Liver (tissue), 9 donors: ENCODE results near the gene KRTAP1-1. TPM values are rescaled to one million over a fixed set of nuclear protein-coding genes. Genes with fewer than 3 reads are reported as not detected.

Experiments used
- DNase-seq: peaks from one replicate; pipeline ENCODE4 v3.0.0-alpha.2; 2017; ENCODE audit warnings: low spot score
- H3K27ac ChIP-seq, 2 donors: one replicate each; pipeline ENCODE4 v1.7.0; 2013; ENCODE audit warnings: inconsistent platforms in 2 of 2, low read length in 2 of 2, control low read depth in 1 of 2, low read depth in 1 of 2, mild to moderate bottlenecking in 1 of 2
- H3K27me3 ChIP-seq, 4 donors: one replicate each; pipeline versions ENCODE4 v1.6.1 to v1.7.0; 2013; ENCODE audit warnings: low read length in 3 of 4, inconsistent platforms in 1 of 4, mild to moderate bottlenecking in 1 of 4, moderate library complexity in 1 of 4; ENCODE audit not compliant: control insufficient read depth in 4 of 4, insufficient read depth in 4 of 4
- H3K36me3 ChIP-seq, 4 donors: one replicate each; pipeline versions ENCODE4 v1.6.1 to v1.7.0; 2013; ENCODE audit warnings: low read length in 3 of 4, mild to moderate bottlenecking in 3 of 4, low read depth in 1 of 4, moderate library complexity in 1 of 4; ENCODE audit not compliant: control insufficient read depth in 4 of 4, insufficient read depth in 3 of 4
- H3K4me1 ChIP-seq, 4 donors: one replicate each; pipeline versions ENCODE4 v1.6.1 to v1.7.0; 2013; ENCODE audit warnings: low read length in 3 of 4, mild to moderate bottlenecking in 3 of 4, moderate library complexity in 1 of 4; ENCODE audit not compliant: control insufficient read depth in 4 of 4, insufficient read depth in 4 of 4
- H3K4me3 ChIP-seq, 3 donors: one replicate each; pipeline versions ENCODE4 v1.6.1 to v1.7.0; 2013; ENCODE audit warnings: low read length in 3 of 3, control low read depth in 1 of 3, low read depth in 1 of 3, mild to moderate bottlenecking in 1 of 3
- H3K9ac ChIP-seq, 2 donors: one replicate each; pipeline ENCODE4 v1.7.0; 2013; ENCODE audit warnings: low read length in 2 of 2, mild to moderate bottlenecking in 2 of 2, moderate library complexity in 2 of 2, control low read depth in 1 of 2, low read depth in 1 of 2
- H3K9me3 ChIP-seq, 4 donors: one replicate each; pipeline versions ENCODE4 v1.6.1 to v1.7.0; 2013; ENCODE audit warnings: low read length in 3 of 4; ENCODE audit not compliant: control insufficient read depth in 4 of 4
- ATF3 ChIP-seq: IDR thresholded peaks from 2 replicates; pipeline ENCODE4 v1.6.1; 2016; ENCODE audit warnings: antibody characterized with exemption
- EGR1 ChIP-seq, 2 donors: IDR thresholded peaks; 2 replicates each; pipeline ENCODE4 v1.6.1; 2016 to 2018; ENCODE audit warnings: antibody characterized with exemption in 2 of 2, low read depth in 2 of 2
- FOXA1 ChIP-seq: IDR thresholded peaks from 2 replicates; pipeline ENCODE4 v1.6.1; 2016; ENCODE audit warnings: antibody characterized with exemption
- FOXA2 ChIP-seq: IDR thresholded peaks from 2 replicates; pipeline ENCODE4 v1.6.1; 2016; ENCODE audit warnings: antibody characterized with exemption
- HNF4A ChIP-seq, 2 donors: conservative IDR thresholded peaks; 2 replicates each; pipeline ENCODE4 v1.6.1; 2016; ENCODE audit warnings: antibody characterized with exemption in 2 of 2, mild to moderate bottlenecking in 2 of 2
- HNF4G ChIP-seq: IDR thresholded peaks from 2 replicates; pipeline ENCODE4 v1.6.1; 2016; ENCODE audit warnings: antibody characterized with exemption
- JUND ChIP-seq, 2 donors: IDR thresholded peaks; 2 replicates each; pipeline ENCODE4 v1.6.1; 2016; ENCODE audit warnings: antibody characterized with exemption in 2 of 2
- MAX ChIP-seq: IDR thresholded peaks from 2 replicates; pipeline ENCODE4 v1.6.1; 2016; ENCODE audit warnings: antibody characterized with exemption
- NR2F2 ChIP-seq: IDR thresholded peaks from 2 replicates; pipeline ENCODE4 v1.6.1; 2016; ENCODE audit warnings: antibody characterized with exemption
- RAD21 ChIP-seq, 2 donors: IDR thresholded peaks; 2 replicates each; pipeline ENCODE4 v1.6.1; 2016; ENCODE audit warnings: antibody characterized with exemption in 2 of 2, mild to moderate bottlenecking in 2 of 2
- RXRA ChIP-seq, 2 donors: IDR thresholded peaks; 2 replicates each; pipeline ENCODE4 v1.6.1; 2017 to 2018; ENCODE audit warnings: antibody characterized with exemption in 2 of 2, mild to moderate bottlenecking in 1 of 2
- SP1 ChIP-seq: IDR thresholded peaks from 2 replicates; pipeline ENCODE4 v1.6.1; 2018; ENCODE audit warnings: antibody characterized with exemption, mild to moderate bottlenecking
- TAF1 ChIP-seq: conservative IDR thresholded peaks from 2 replicates; pipeline ENCODE4 v1.6.1; 2016; ENCODE audit warnings: antibody characterized with exemption, mild to moderate bottlenecking
- YY1 ChIP-seq: IDR thresholded peaks from 2 replicates; pipeline ENCODE4 v1.6.1; 2016; ENCODE audit warnings: antibody characterized with exemption, mild to moderate bottlenecking
- ZBTB33 ChIP-seq: IDR thresholded peaks from 2 replicates; pipeline ENCODE4 v1.6.1; 2016; ENCODE audit warnings: antibody characterized with exemption
- polyA plus RNA-seq, 2 donors: library from polyadenylated mRNA; stranded (reverse) in 1 of 2; unstranded in 1 of 2; fragments of 200-250 nt in 1 of 2; fragments of >200 nt in 1 of 2; fragmentation: Nextera tagmentation in 1 of 2; extraction: Ambion mirVana in 1 of 2; gene quantifications; one replicate each; pipeline versions ENCODE4 v1.2.1 to v1.2.3, GENCODE V29; 2013 to 2015
- total RNA-seq, 2 donors: library from RNA; depleted of rRNA; stranded (reverse); fragments of >200 nt; gene quantifications; one replicate each; pipeline ENCODE4 v1.2.3, GENCODE V29; 2014
- TF ChIP-seq, protein P1 (sequence below): IDR thresholded peaks from 2 replicates; pipeline ENCODE4 v1.6.1; 2016; ENCODE audit warnings: antibody characterized with exemption, mild to moderate bottlenecking
- TF ChIP-seq, protein P2 (sequence below): fragments of 150-350 bp; IDR thresholded peaks from 2 replicates; pipeline ENCODE4 v1.5.1; 2017; ENCODE audit warnings: improper control_type of control experiment, low read depth, low read length; ENCODE audit not compliant: missing input control
- donor health status: healthy.
- donor health status: healthy.
- donor health status: healthy.
- donor health status: healthy.
- donor health status: healthy.

Gene KRTAP1-1
- total and polyA plus RNA-seq, 4 donors: not detected

DNA sequence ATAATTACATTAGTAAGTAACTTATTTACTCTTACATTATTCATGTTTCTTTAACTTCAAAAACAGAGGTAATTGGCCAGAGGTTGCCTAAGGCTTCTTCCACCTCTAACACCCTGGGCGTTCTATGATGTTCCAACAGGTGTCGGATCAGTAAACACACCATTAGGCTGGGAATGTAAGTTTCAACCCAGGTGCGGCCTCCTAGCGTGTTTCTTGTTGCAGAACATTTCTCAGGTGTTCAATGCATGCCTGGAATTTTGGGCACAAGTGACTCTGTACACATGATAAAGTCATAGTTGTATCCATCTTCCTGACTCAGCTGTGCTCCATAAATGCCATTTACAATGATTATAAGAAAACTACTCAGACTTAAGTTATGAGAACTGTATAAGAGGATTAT, 12.8 kb upstream of the KRTAP1-1 start (continued):
- TF ChIP-seq, protein P1, sequence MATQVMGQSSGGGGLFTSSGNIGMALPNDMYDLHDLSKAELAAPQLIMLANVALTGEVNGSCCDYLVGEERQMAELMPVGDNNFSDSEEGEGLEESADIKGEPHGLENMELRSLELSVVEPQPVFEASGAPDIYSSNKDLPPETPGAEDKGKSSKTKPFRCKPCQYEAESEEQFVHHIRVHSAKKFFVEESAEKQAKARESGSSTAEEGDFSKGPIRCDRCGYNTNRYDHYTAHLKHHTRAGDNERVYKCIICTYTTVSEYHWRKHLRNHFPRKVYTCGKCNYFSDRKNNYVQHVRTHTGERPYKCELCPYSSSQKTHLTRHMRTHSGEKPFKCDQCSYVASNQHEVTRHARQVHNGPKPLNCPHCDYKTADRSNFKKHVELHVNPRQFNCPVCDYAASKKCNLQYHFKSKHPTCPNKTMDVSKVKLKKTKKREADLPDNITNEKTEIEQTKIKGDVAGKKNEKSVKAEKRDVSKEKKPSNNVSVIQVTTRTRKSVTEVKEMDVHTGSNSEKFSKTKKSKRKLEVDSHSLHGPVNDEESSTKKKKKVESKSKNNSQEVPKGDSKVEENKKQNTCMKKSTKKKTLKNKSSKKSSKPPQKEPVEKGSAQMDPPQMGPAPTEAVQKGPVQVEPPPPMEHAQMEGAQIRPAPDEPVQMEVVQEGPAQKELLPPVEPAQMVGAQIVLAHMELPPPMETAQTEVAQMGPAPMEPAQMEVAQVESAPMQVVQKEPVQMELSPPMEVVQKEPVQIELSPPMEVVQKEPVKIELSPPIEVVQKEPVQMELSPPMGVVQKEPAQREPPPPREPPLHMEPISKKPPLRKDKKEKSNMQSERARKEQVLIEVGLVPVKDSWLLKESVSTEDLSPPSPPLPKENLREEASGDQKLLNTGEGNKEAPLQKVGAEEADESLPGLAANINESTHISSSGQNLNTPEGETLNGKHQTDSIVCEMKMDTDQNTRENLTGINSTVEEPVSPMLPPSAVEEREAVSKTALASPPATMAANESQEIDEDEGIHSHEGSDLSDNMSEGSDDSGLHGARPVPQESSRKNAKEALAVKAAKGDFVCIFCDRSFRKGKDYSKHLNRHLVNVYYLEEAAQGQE: no peak
- TF ChIP-seq FOXA2 (no peak), MAX (no peak), HNF4G (no peak), ZBTB33 (no peak), FOXA1 (no peak)

- DNase-seq: no peak
- Histone ChIP-seq H3K4me1 (no peaks in the 10 kb centered on the region), H3K27ac (no peak overlapping the region), H3K27me3 (no peaks in the 10 kb centered on the region), H3K36me3 (no peaks in the 10 kb centered on the region), H3K9ac (no peak overlapping the region), H3K9me3 (no peaks in the 10 kb centered on the region), H3K4me3 (no peak overlapping the region)
- TF ChIP-seq RXRA (IDR thresholded peaks at IDR 0.05): no peak
- no peak for TF ChIP-seq ZBTB33
- TF ChIP-seq TAF1: no peak
- TF ChIP-seq HNF4G: no peak
- no peak for TF ChIP-seq EGR1 (IDR thresholded peaks at IDR 0.05; ENCODE audit: low read depth in 2 of 2)
- TF ChIP-seq FOXA2: no peak
- TF ChIP-seq ATF3: no peak
- no peak for TF ChIP-seq NR2F2
- TF ChIP-seq JUND (IDR thresholded peaks at IDR 0.05): no peak
- TF ChIP-seq, protein P2, sequence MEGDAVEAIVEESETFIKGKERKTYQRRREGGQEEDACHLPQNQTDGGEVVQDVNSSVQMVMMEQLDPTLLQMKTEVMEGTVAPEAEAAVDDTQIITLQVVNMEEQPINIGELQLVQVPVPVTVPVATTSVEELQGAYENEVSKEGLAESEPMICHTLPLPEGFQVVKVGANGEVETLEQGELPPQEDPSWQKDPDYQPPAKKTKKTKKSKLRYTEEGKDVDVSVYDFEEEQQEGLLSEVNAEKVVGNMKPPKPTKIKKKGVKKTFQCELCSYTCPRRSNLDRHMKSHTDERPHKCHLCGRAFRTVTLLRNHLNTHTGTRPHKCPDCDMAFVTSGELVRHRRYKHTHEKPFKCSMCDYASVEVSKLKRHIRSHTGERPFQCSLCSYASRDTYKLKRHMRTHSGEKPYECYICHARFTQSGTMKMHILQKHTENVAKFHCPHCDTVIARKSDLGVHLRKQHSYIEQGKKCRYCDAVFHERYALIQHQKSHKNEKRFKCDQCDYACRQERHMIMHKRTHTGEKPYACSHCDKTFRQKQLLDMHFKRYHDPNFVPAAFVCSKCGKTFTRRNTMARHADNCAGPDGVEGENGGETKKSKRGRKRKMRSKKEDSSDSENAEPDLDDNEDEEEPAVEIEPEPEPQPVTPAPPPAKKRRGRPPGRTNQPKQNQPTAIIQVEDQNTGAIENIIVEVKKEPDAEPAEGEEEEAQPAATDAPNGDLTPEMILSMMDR: no peak
- no peak for TF ChIP-seq YY1
- TF ChIP-seq HNF4A (conservative IDR thresholded peaks at IDR 0.05): no peak
- TF ChIP-seq, protein P1: no peak
- TF ChIP-seq SP1: no peak
- no peak for TF ChIP-seq RAD21 (IDR thresholded peaks at IDR 0.05)
- no peak for TF ChIP-seq MAX
- TF ChIP-seq FOXA1: no peak
Measured at GRCh38 chr17:41052566-41052965, 11.3 kb upstream of the KRTAP1-1 start.
